Measurements from ENCODE around the gene TRAF3.

Gene TRAF3

GRCh38 chr14:102733326-102733725, 43.9 kb upstream of the TRAF3 start:
- H3K27ac ChIP-seq (replicated peaks): no peak overlapping the region
- TF ChIP-seq REST (IDR thresholded peaks at IDR 0.05; ENCODE audit: insufficient replicate concordance, low read depth) (no peak), SPI1 (IDR thresholded peaks at IDR 0.05; ENCODE audit: borderline replicate concordance, low read depth) (no peak), CTCF (IDR thresholded peaks at IDR 0.05; ENCODE audit: insufficient read depth, low read length) (no peak), POLR2AphosphoS5 (IDR thresholded peaks at IDR 0.05; ENCODE audit: low read depth) (no peak), GABPA (IDR thresholded peaks at IDR 0.05; ENCODE audit: low read depth) (no peak)
- no peak for DNase-seq (ENCODE audit: low read depth in 1 of 2, low spot score in 1 of 2)
- H3K27me3 ChIP-seq (ENCODE audit: insufficient read depth, poor library complexity, severe bottlenecking): no peaks in the 10 kb centered on the region
- no peak overlapping the region for H3K4me3 ChIP-seq (replicated peaks; ENCODE audit: insufficient read depth, low read length)

GRCh38 chr14:102734436-102734835, 42.8 kb upstream of the TRAF3 start:
- H3K4me3 ChIP-seq (replicated peaks; ENCODE audit: insufficient read depth, low read length): no peak overlapping the region
- H3K27ac ChIP-seq (replicated peaks): no peak overlapping the region
- no peaks in the 10 kb centered on the region for H3K27me3 ChIP-seq (ENCODE audit: insufficient read depth, poor library complexity, severe bottlenecking)
- TF ChIP-seq GABPA (IDR thresholded peaks at IDR 0.05; ENCODE audit: low read depth): no peak
- 0 out of 2 replicates have a peak, but pooled peaks have one; percentile 22 for TF ChIP-seq POLR2AphosphoS5 (IDR thresholded peaks at IDR 0.05; ENCODE audit: low read depth)
- no peak for TF ChIP-seq CTCF (IDR thresholded peaks at IDR 0.05; ENCODE audit: insufficient read depth, low read length)
- no peak for TF ChIP-seq REST (IDR thresholded peaks at IDR 0.05; ENCODE audit: insufficient replicate concordance, low read depth)
- no peak for DNase-seq (ENCODE audit: low read depth in 1 of 2, low spot score in 1 of 2)

- Histone ChIP-seq H3K27ac (replicated peaks) (no peak overlapping the region), H3K27me3 (ENCODE audit: insufficient read depth, poor library complexity, severe bottlenecking) (no peaks in the 10 kb centered on the region), H3K4me3 (replicated peaks; ENCODE audit: insufficient read depth, low read length) (no peak overlapping the region)
- no peak for DNase-seq (ENCODE audit: low read depth in 1 of 2, low spot score in 1 of 2)
- TF ChIP-seq SPI1 (IDR thresholded peaks at IDR 0.05; ENCODE audit: borderline replicate concordance, low read depth): no peak
- no peak for TF ChIP-seq POLR2AphosphoS5 (IDR thresholded peaks at IDR 0.05; ENCODE audit: low read depth)
- no peak for TF ChIP-seq REST (IDR thresholded peaks at IDR 0.05; ENCODE audit: insufficient replicate concordance, low read depth)
- TF ChIP-seq CTCF (IDR thresholded peaks at IDR 0.05; ENCODE audit: insufficient read depth, low read length): no peak
- TF ChIP-seq GABPA (IDR thresholded peaks at IDR 0.05; ENCODE audit: low read depth): no peak
Observed at GRCh38 chr14:102736956-102737355, 40.3 kb upstream of the TRAF3 start.

Measured in HL-60 (cell line).